GM19467 (cell line): Measurements from ENCODE around the gene MYRF.

Experiments
- ATAC-seq: cut with Tn5 transposase; IDR thresholded peaks from one replicate; pipeline ENCODE4 v1.9.1; 2021; ENCODE audit warnings: mild to moderate bottlenecking, moderate library complexity; ENCODE audit not compliant: unreplicated experiment

The MYRF gene

GRCh38 chr11:61814958-61815789 is 62.7 kb downstream of the MYRF start:
- peak; percentile 45 for ATAC-seq

GRCh38 chr11:61815790-61816735 is 63.6 kb downstream of the MYRF start:
- ATAC-seq, result peak; percentile 26

GRCh38 chr11:61816736-61817455 is 64.5 kb downstream of the MYRF start, which contains the start of gene FADS1:
Gene FADS1 (minus strand): TSS chr11:61817003. CDS start chr11:61816929, 74 bp downstream.
- ATAC-seq, result peak; percentile 49

- ATAC-seq, result no peak
Observed at GRCh38 chr11:61817471-61818202, 65.2 kb downstream of the MYRF start.

GRCh38 chr11:61820174-61820573 is 67.7 kb downstream of the MYRF start:
- no peak for ATAC-seq

GRCh38 chr11:61826930-61827570 is 74.6 kb downstream of the MYRF start:
- ATAC-seq, result peak; percentile 7

GRCh38 chr11:61827571-61828378 is 75.3 kb downstream of the MYRF start, which contains the start of gene FADS2:
Gene FADS2 (plus strand): TSS chr11:61828300. CDS start chr11:61828391, 91 bp downstream.
- peak; percentile 64 for ATAC-seq

- peak; percentile 2 for ATAC-seq
Observed at GRCh38 chr11:61828379-61828628, 75.9 kb downstream of the MYRF start.

GRCh38 chr11:61828629-61829407 is 76.4 kb downstream of the MYRF start:
- peak; percentile 13 for ATAC-seq

GRCh38 chr11:61829806-61830205 is 77.4 kb downstream of the MYRF start:
- no peak for ATAC-seq

GRCh38 chr11:61830237-61831105 is 78.0 kb downstream of the MYRF start:
- no peak for ATAC-seq

- no peak for ATAC-seq
Observed at GRCh38 chr11:61832207-61832606, 79.8 kb downstream of the MYRF start.

- no peak for ATAC-seq
Observed at GRCh38 chr11:61832754-61833153, 80.3 kb downstream of the MYRF start.

GRCh38 chr11:61833471-61833870 is 81.0 kb downstream of the MYRF start:
- no peak for ATAC-seq

GRCh38 chr11:61833926-61834277 is 81.5 kb downstream of the MYRF start:
- ATAC-seq, result no peak

- ATAC-seq, result peak; percentile 85
Observed at GRCh38 chr11:61834278-61835048, 82.0 kb downstream of the MYRF start.

- no peak for ATAC-seq
Observed at GRCh38 chr11:61836193-61836592, 83.8 kb downstream of the MYRF start.
